ENCODE results near the gene SEC16B.
"Not testable (repeated sequence)": the region's sequence is repeated elsewhere in the genome, so short reads cannot be mapped to it uniquely, and the experiment has no call there.

Gene SEC16B

GRCh38 chr1:177969825-177970371, at the start of gene SEC16B:
SEC16B (minus strand) TSS chr1:177970058; CDS start chr1:177967981, 2,077 bp downstream.
- no peak for DNase-seq (ENCODE audit: low read depth in 2 of 2)

GRCh38 chr1:178019622-178020021, 49.8 kb upstream of the SEC16B start:
- DNase-seq (ENCODE audit: low read depth in 2 of 2): no peak

- no peak for DNase-seq (ENCODE audit: low read depth in 2 of 2)
Measured at GRCh38 chr1:178019208-178019607, 49.4 kb upstream of the SEC16B start.

- DNase-seq (ENCODE audit: low read depth in 2 of 2): no peak
Measured at GRCh38 chr1:178017517-178017916, 47.7 kb upstream of the SEC16B start.

- no peak for DNase-seq (ENCODE audit: low read depth in 2 of 2)
Measured at GRCh38 chr1:178011864-178012503, 42.1 kb upstream of the SEC16B start.

GRCh38 chr1:178011465-178011828, 41.6 kb upstream of the SEC16B start:
- DNase-seq (ENCODE audit: low read depth in 2 of 2): no peak

GRCh38 chr1:178010674-178011464, 41.0 kb upstream of the SEC16B start:
- DNase-seq (ENCODE audit: low read depth in 2 of 2): no peak

GRCh38 chr1:178006043-178006442, 36.2 kb upstream of the SEC16B start:
- no peak for DNase-seq (ENCODE audit: low read depth in 2 of 2)

- no peak for DNase-seq (ENCODE audit: low read depth in 2 of 2)
Measured at GRCh38 chr1:178005450-178005849, 35.6 kb upstream of the SEC16B start.

GRCh38 chr1:178004926-178005391, 35.1 kb upstream of the SEC16B start:
- no peak for DNase-seq (ENCODE audit: low read depth in 2 of 2)

GRCh38 chr1:177998696-177999631, 29.1 kb upstream of the SEC16B start:
- DNase-seq (ENCODE audit: low read depth in 2 of 2): no peak

GRCh38 chr1:177996957-177997356, 27.1 kb upstream of the SEC16B start:
- DNase-seq (ENCODE audit: low read depth in 2 of 2): no peak

- no peak for DNase-seq (ENCODE audit: low read depth in 2 of 2)
Measured at GRCh38 chr1:177995369-177995768, 25.5 kb upstream of the SEC16B start.

GRCh38 chr1:177986281-177986680, 16.4 kb upstream of the SEC16B start:
- DNase-seq (ENCODE audit: low read depth in 2 of 2): not testable (repeated sequence)

GRCh38 chr1:177984761-177985160, 14.9 kb upstream of the SEC16B start:
- no peak for DNase-seq (ENCODE audit: low read depth in 2 of 2)

- DNase-seq (ENCODE audit: low read depth in 2 of 2): no peak
Measured at GRCh38 chr1:177984136-177984525, 14.3 kb upstream of the SEC16B start.

GRCh38 chr1:177983482-177984135, 13.8 kb upstream of the SEC16B start:
- no peak for DNase-seq (ENCODE audit: low read depth in 2 of 2)

- DNase-seq (ENCODE audit: low read depth in 2 of 2): no peak
Measured at GRCh38 chr1:177983077-177983476, 13.2 kb upstream of the SEC16B start.

GRCh38 chr1:177981200-177981599, 11.3 kb upstream of the SEC16B start:
- DNase-seq (ENCODE audit: low read depth in 2 of 2): no peak

GRCh38 chr1:177979272-177979671, 9.4 kb upstream of the SEC16B start:
- no peak for DNase-seq (ENCODE audit: low read depth in 2 of 2)

- DNase-seq (ENCODE audit: low read depth in 2 of 2): no peak
Measured at GRCh38 chr1:177978530-177978929, 8.7 kb upstream of the SEC16B start.
